Lower leg skin (tissue), 3 donors: ENCODE measurements around the gene CTNND2.

Experiments used
- POLR2A ChIP-seq, 2 donors: fragments of 450-650 bp; IDR thresholded peaks; one replicate each; pipeline ENCODE4 v1.6.1; 2016 to 2017; ENCODE audit warnings: antibody characterized with exemption in 2 of 2, mild to moderate bottlenecking in 1 of 2, moderate library complexity in 1 of 2
- TF ChIP-seq, protein P1 (sequence below), 3 donors: fragments of 450-650 bp; IDR thresholded peaks; one replicate each; pipeline ENCODE4 v1.5.1; 2016; ENCODE audit warnings: antibody characterized with exemption in 3 of 3, mild to moderate bottlenecking in 3 of 3, moderate library complexity in 2 of 3

DNA sequence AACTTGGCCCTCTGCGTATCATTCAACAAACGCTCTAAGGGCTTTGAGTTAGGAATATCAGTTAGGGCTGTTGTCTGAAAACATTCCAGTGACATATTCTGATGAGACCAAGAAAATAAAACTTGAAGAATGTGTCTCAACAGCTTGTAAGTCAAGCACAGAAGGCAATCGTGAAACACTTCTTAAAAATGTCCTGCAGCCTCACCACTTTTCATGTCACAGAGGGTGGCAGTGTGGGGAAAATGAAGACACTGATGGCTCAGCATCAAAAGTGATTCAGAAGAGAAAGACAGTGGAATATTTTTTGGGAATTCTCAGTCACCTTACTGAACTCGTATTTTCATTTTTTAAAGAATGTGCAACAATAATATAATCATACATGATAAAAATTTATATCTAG lies 247.3 kb downstream of the CTNND2 start:
- TF ChIP-seq POLR2A (IDR thresholded peaks at IDR 0.05), result no peak
- TF ChIP-seq, protein P1, sequence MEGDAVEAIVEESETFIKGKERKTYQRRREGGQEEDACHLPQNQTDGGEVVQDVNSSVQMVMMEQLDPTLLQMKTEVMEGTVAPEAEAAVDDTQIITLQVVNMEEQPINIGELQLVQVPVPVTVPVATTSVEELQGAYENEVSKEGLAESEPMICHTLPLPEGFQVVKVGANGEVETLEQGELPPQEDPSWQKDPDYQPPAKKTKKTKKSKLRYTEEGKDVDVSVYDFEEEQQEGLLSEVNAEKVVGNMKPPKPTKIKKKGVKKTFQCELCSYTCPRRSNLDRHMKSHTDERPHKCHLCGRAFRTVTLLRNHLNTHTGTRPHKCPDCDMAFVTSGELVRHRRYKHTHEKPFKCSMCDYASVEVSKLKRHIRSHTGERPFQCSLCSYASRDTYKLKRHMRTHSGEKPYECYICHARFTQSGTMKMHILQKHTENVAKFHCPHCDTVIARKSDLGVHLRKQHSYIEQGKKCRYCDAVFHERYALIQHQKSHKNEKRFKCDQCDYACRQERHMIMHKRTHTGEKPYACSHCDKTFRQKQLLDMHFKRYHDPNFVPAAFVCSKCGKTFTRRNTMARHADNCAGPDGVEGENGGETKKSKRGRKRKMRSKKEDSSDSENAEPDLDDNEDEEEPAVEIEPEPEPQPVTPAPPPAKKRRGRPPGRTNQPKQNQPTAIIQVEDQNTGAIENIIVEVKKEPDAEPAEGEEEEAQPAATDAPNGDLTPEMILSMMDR (IDR thresholded peaks at IDR 0.05), result no peak
